Heart right ventricle (tissue), 16 donors: ENCODE results near the gene BHLHE40. TPM values are rescaled to one million over a fixed set of nuclear protein-coding genes. Genes with fewer than 3 reads are reported as not detected.
A peak's percentile ranks its signal among the peaks of the same experiment; 100 is the strongest.

Experiments used
- ATAC-seq, 8 donors: fragments of 200-7000 bp; cut with Tn5 transposase; one replicate each; pipeline ENCODE4 v1.9.1; 2020; ENCODE audit warnings: mild to moderate bottlenecking in 8 of 8, moderate library complexity in 8 of 8, moderate number of reproducible peaks in 1 of 8
- DNase-seq, 2 donors: peaks; one replicate each; pipeline ENCODE4 v3.0.0-alpha.2; 2020
- H3K27ac ChIP-seq, 10 donors: fragments of 200-600 bp; sonication (generic) in 2 of 10; one replicate each; pipeline versions ENCODE4 v1.5.0 to v1.8.0; 2020 to 2022; ENCODE audit warnings: mild to moderate bottlenecking in 3 of 10
- H3K27me3 ChIP-seq, 7 donors: fragments of 200-600 bp; one replicate each; pipeline ENCODE4 v1.8.0; 2021 to 2022; ENCODE audit warnings: mild to moderate bottlenecking in 2 of 7
- H3K36me3 ChIP-seq, 9 donors: fragments of 200-600 bp; sonication (generic) in 1 of 9; one replicate each; pipeline versions ENCODE4 v1.5.0 to v1.8.0; 2020 to 2022; ENCODE audit warnings: mild to moderate bottlenecking in 2 of 9
- H3K4me1 ChIP-seq, 9 donors: fragments of 200-600 bp; sonication (generic) in 1 of 9; one replicate each; pipeline versions ENCODE4 v1.5.0 to v1.8.0; 2020 to 2022; ENCODE audit warnings: mild to moderate bottlenecking in 4 of 9
- H3K4me3 ChIP-seq, 10 donors: fragments of 200-600 bp; sonication (generic) in 2 of 10; one replicate each; pipeline versions ENCODE4 v1.5.0 to v1.8.0; 2020 to 2022; ENCODE audit warnings: mild to moderate bottlenecking in 7 of 10, moderate library complexity in 2 of 10
- H3K9me3 ChIP-seq, 11 donors: fragments of 200-600 bp in 10 of 11; sonication (generic) in 2 of 11; one replicate each; pipeline versions ENCODE4 v1.5.0 to v1.8.0; 2013 to 2022; ENCODE audit warnings: mild to moderate bottlenecking in 2 of 11, control low read depth in 1 of 11, moderate library complexity in 1 of 11
- CTCF ChIP-seq, 9 donors: fragments of 200-600 bp; sonication (generic) in 2 of 9; IDR thresholded peaks; one replicate each; pipeline versions ENCODE4 v1.5.0 to v1.8.0; 2021 to 2022; ENCODE audit warnings: antibody characterized with exemption in 9 of 9, mild to moderate bottlenecking in 5 of 9, moderate library complexity in 1 of 9
- WGBS, 2 donors: extraction: QIAGEN DNeasy Blood & Tissue Kit; methylation state at CpG; one replicate each; pipeline ENCODE4 v1.1.7; 2013; ENCODE audit warnings: inconsistent platforms in 1 of 2; 5-methylcytosine and 5-hydroxymethylcytosine counted together
- intact Hi-C, 10 donors: fragments of 100-400 bp; cut with DNase I; formaldehyde crosslinking; loops; one replicate each; pipeline versions ENCODE4 v1.11.1 to v1.14.2; 2022
- polyA plus RNA-seq, 2 donors: library from polyadenylated mRNA; stranded (reverse); fragments of 200-250 nt; gene quantifications; one replicate each; pipeline ENCODE4 v1.2.3, GENCODE V29; 2013
- total RNA-seq, 10 donors: library from RNA; stranded (reverse); fragmentation: NEBNext Ultra II Directional in 3 of 10; extraction: Animal tissue kit (Norgen Biotek cat#: 25700) in 3 of 10; gene quantifications; one replicate each; pipeline versions ENCODE4 v1.2.1 to v1.2.4, GENCODE V29; 2021 to 2023
- donor health status: Arrhythmogenic right ventricular cardiomyopathy.
- donor health status: ischemic (EF 13 %, LVEDD 7.1; RV severe dilation, severe dysfunction).
- donor health status: healthy with polysubstance abuse.
- donor health status: DM: no; HTN: yes; CAD: no.
- donor health status: DM: no; HTN: no; CAD: no.
- donor health status: ischemic (EF 25% LVEDD 6.9; RV normal size, moderate dysfunction).
- donor health status: ischemic (EF 25% LVEDD 5.7; RV mildly dilated, moderate dysfunction).
- donor health status: healthy.
- donor health status: DM: yes; HTN: yes; CAD: no.
- donor health status: Ischemic cardiomyopathy.
- donor health status: ischemic (EF 35%, LVEDD 5.7; RV mildly dilated, moderate dysfunction).
- donor health status: nonischemic (EF 11% LVEDD 7.7; RV severe dilation, severe dysfunction).
- donor health status: DM: yes; HTN: yes; CAD: no.
- donor health status: PGD.
- donor health status: ischemic (EF 29% LVEDD 5.4; RV normal size, mild dysfunction).
- donor health status: nonischemic (EF 23%, LVEDD 6.1; RV moderate dilation, normal function).

The BHLHE40 gene
- total and polyA plus RNA-seq, 12 donors, result 10.0 to 209 (median 49.7) TPM

GRCh38 chr3:4990069-4990468 lies 10.8 kb downstream of the BHLHE40 start:
- H3K9me3 ChIP-seq, result no peaks in the 10 kb centered on the region
- TF ChIP-seq CTCF (IDR thresholded peaks at IDR 0.05), result no peak
- H3K36me3 ChIP-seq, result peaks cover 0 to 9% (median 0%) of the 10 kb centered on the region in 9 donors
- intact Hi-C loops, result no loop called here
- ATAC-seq (no peak), DNase-seq (no peak)
- peak overlapping the region in 7 of 10 donors; percentile 56 to 100 (median 100) for H3K27ac ChIP-seq
- WGBS, 2 donors, result 75 to 90% methylated on average over 3 of the region's 3 CpGs
- peaks cover 19 to 74% (median 43%) of the 10 kb centered on the region in 9 donors for H3K4me1 ChIP-seq
- H3K27me3 ChIP-seq, result no peaks in the 10 kb centered on the region
- no peak overlapping the region for H3K4me3 ChIP-seq

GRCh38 chr3:4992118-4992517 lies 12.9 kb downstream of the BHLHE40 start:
- no peak overlapping the region for H3K4me3 ChIP-seq
- DNase-seq (no peak), ATAC-seq (no peak)
- WGBS, 2 donors, result 90 to 91% methylated on average over 6 of the region's 6 CpGs
- H3K27ac ChIP-seq, result peak overlapping the region in 1 of 10 donors; percentile 67
- H3K27me3 ChIP-seq, result no peaks in the 10 kb centered on the region
- intact Hi-C loops, result no loop called here
- peaks cover 4 to 70% (median 37%) of the 10 kb centered on the region in 9 donors for H3K4me1 ChIP-seq
- H3K36me3 ChIP-seq, result no peaks in the 10 kb centered on the region
- H3K9me3 ChIP-seq, result no peaks in the 10 kb centered on the region
- TF ChIP-seq CTCF (IDR thresholded peaks at IDR 0.05), result no peak

GRCh38 chr3:4993276-4994143 lies 14.3 kb downstream of the BHLHE40 start:
- intact Hi-C loops, result no loop called here
- no peak for DNase-seq
- H3K36me3 ChIP-seq, result no peaks in the 10 kb centered on the region
- H3K9me3 ChIP-seq, result no peaks in the 10 kb centered on the region
- no peaks in the 10 kb centered on the region for H3K27me3 ChIP-seq
- H3K4me3 ChIP-seq, result no peak overlapping the region
- WGBS, 2 donors, result 89 to 93% methylated on average over 4 of the region's 4 CpGs
- no peak for TF ChIP-seq CTCF (IDR thresholded peaks at IDR 0.05)
- no peak for ATAC-seq
- peak overlapping the region in 5 of 10 donors; percentile 22 to 67 (median 39) for H3K27ac ChIP-seq
- H3K4me1 ChIP-seq, result peaks cover 4 to 57% (median 24%) of the 10 kb centered on the region in 9 donors

GRCh38 chr3:4994144-4994730 lies 15.0 kb downstream of the BHLHE40 start:
- H3K27ac ChIP-seq, result peak overlapping the region; percentile 28 to 83 (median 68)
- peaks cover 4 to 49% (median 16%) of the 10 kb centered on the region in 9 donors for H3K4me1 ChIP-seq
- peak in 1 of 8 donors; percentile 10 for ATAC-seq
- H3K36me3 ChIP-seq, result no peaks in the 10 kb centered on the region
- H3K4me3 ChIP-seq, result no peak overlapping the region
- no peak for DNase-seq
- H3K9me3 ChIP-seq, result no peaks in the 10 kb centered on the region
- no peak for TF ChIP-seq CTCF (IDR thresholded peaks at IDR 0.05)
- H3K27me3 ChIP-seq, result no peaks in the 10 kb centered on the region
- intact Hi-C loops, result no loop called here
